HEK293 (cell line): ENCODE measurements around the gene EPOP.
A peak's percentile ranks its signal among the peaks of the same experiment; 100 is the strongest.

Source experiments
- AEBP2 ChIP-seq: fragments of 450-650 bp; formaldehyde crosslinking; IDR thresholded peaks from 2 replicates; pipeline ENCODE4 v1.5.1; 2016; ENCODE audit warnings: missing biosample characterization, missing genetic modification characterization, borderline replicate concordance
- CTCF ChIP-seq: fragments of 450-650 bp; formaldehyde crosslinking; IDR thresholded peaks from 2 replicates; pipeline ENCODE4 v1.5.1; 2016; ENCODE audit warnings: missing biosample characterization, missing genetic modification characterization
- GLI4 ChIP-seq: fragments of 450-650 bp; formaldehyde crosslinking; IDR thresholded peaks from 2 replicates; pipeline ENCODE4 v1.5.1; 2016; ENCODE audit warnings: missing biosample characterization, missing genetic modification characterization
- GLIS1 ChIP-seq: fragments of 450-650 bp; formaldehyde crosslinking; IDR thresholded peaks from 2 replicates; pipeline ENCODE4 v1.5.1; 2016; ENCODE audit warnings: missing biosample characterization, missing genetic modification characterization
- HIC1 ChIP-seq: fragments of 450-650 bp; formaldehyde crosslinking; IDR thresholded peaks from 2 replicates; pipeline ENCODE4 v1.5.1; 2016; ENCODE audit warnings: missing biosample characterization, missing genetic modification characterization
- IKZF3 ChIP-seq: fragments of 450-650 bp; IDR thresholded peaks from 2 replicates; pipeline ENCODE4 v1.5.0; 2018; ENCODE audit warnings: missing biosample characterization, mild to moderate bottlenecking, missing genetic modification characterization, moderate library complexity
- KLF1 ChIP-seq: fragments of 450-650 bp; formaldehyde crosslinking; IDR thresholded peaks from 2 replicates; pipeline ENCODE4 v1.5.1; 2016; ENCODE audit warnings: missing biosample characterization, missing genetic modification characterization
- KLF10 ChIP-seq: fragments of 450-650 bp; IDR thresholded peaks from 2 replicates; pipeline ENCODE4 v1.5.1; 2018; ENCODE audit warnings: missing biosample characterization, mild to moderate bottlenecking, missing genetic modification characterization
- KLF7 ChIP-seq: fragments of 450-650 bp; formaldehyde crosslinking; IDR thresholded peaks from 2 replicates; pipeline ENCODE4 v1.5.1; 2016; ENCODE audit warnings: missing biosample characterization, missing genetic modification characterization, borderline replicate concordance
- KLF8 ChIP-seq: fragments of 450-650 bp; formaldehyde crosslinking; IDR thresholded peaks from 2 replicates; pipeline ENCODE4 v1.5.1; 2016; ENCODE audit warnings: missing biosample characterization, missing genetic modification characterization
- OSR2 ChIP-seq: fragments of 450-650 bp; formaldehyde crosslinking; IDR thresholded peaks from 2 replicates; pipeline ENCODE4 v1.5.1; 2016; ENCODE audit warnings: missing biosample characterization, missing genetic modification characterization
- SP3 ChIP-seq: fragments of 450-650 bp; formaldehyde crosslinking; IDR thresholded peaks from 2 replicates; pipeline ENCODE4 v1.5.1; 2016; ENCODE audit warnings: missing biosample characterization, missing genetic modification characterization
- TSHZ1 ChIP-seq: fragments of 450-650 bp; formaldehyde crosslinking; IDR thresholded peaks from 2 replicates; pipeline ENCODE4 v1.5.1; 2016; ENCODE audit warnings: missing biosample characterization, missing genetic modification characterization, borderline replicate concordance
- ZBTB17 ChIP-seq: fragments of 450-650 bp; formaldehyde crosslinking; IDR thresholded peaks from 2 replicates; pipeline ENCODE4 v1.5.1; 2016; ENCODE audit warnings: missing biosample characterization, missing genetic modification characterization
- ZBTB20 ChIP-seq: fragments of 450-650 bp; formaldehyde crosslinking; IDR thresholded peaks from 2 replicates; pipeline ENCODE4 v1.5.1; 2016; ENCODE audit warnings: missing biosample characterization, missing genetic modification characterization
- ZBTB26 ChIP-seq: fragments of 450-650 bp; formaldehyde crosslinking; optimal IDR thresholded peaks from 2 replicates; pipeline ENCODE3; 2016; ENCODE audit warnings: missing biosample characterization, mild to moderate bottlenecking, missing genetic modification characterization
- ZFP69B ChIP-seq: fragments of 450-650 bp; formaldehyde crosslinking; IDR thresholded peaks from 2 replicates; pipeline ENCODE4 v1.5.1; 2016; ENCODE audit warnings: missing biosample characterization, missing genetic modification characterization
- ZNF324 ChIP-seq: fragments of 450-650 bp; formaldehyde crosslinking; IDR thresholded peaks from 2 replicates; pipeline ENCODE4 v1.5.1; 2016; ENCODE audit warnings: missing biosample characterization, missing genetic modification characterization
- ZNF341 ChIP-seq: fragments of 450-650 bp; formaldehyde crosslinking; IDR thresholded peaks from 2 replicates; pipeline ENCODE4; 2016; ENCODE audit warnings: low read depth, missing biosample characterization, missing genetic modification characterization
- ZNF398 ChIP-seq: fragments of 450-650 bp; formaldehyde crosslinking; IDR thresholded peaks from 2 replicates; pipeline ENCODE4 v1.5.1; 2017; ENCODE audit warnings: missing biosample characterization, missing genetic modification characterization
- ZNF596 ChIP-seq: fragments of 450-650 bp; IDR thresholded peaks from 2 replicates; pipeline ENCODE4 v1.5.0; 2018; ENCODE audit warnings: missing biosample characterization, mild to moderate bottlenecking, missing genetic modification characterization, moderate library complexity
- ZNF621 ChIP-seq: fragments of 450-650 bp; formaldehyde crosslinking; IDR thresholded peaks from 2 replicates; pipeline ENCODE4 v1.5.1; 2017; ENCODE audit warnings: missing biosample characterization, missing genetic modification characterization
- ZNF639 ChIP-seq: fragments of 450-650 bp; formaldehyde crosslinking; IDR thresholded peaks from 2 replicates; pipeline ENCODE4 v1.5.1; 2016; ENCODE audit warnings: missing biosample characterization, missing genetic modification characterization
- ZNF660 ChIP-seq: fragments of 450-650 bp; IDR thresholded peaks from 2 replicates; pipeline ENCODE4 v1.5.1; 2018; ENCODE audit warnings: missing biosample characterization, mild to moderate bottlenecking, missing genetic modification characterization
- ZNF843 ChIP-seq: fragments of 450-650 bp; formaldehyde crosslinking; IDR thresholded peaks from 2 replicates; pipeline ENCODE4 v1.5.1; 2016; ENCODE audit warnings: missing biosample characterization, missing genetic modification characterization
- ZSCAN30 ChIP-seq: fragments of 450-650 bp; IDR thresholded peaks from 2 replicates; pipeline ENCODE4 v1.5.1; 2018; ENCODE audit warnings: missing biosample characterization, mild to moderate bottlenecking, missing genetic modification characterization, moderate library complexity

Gene EPOP

GRCh38 chr17:38705803-38706504, 31.2 kb upstream of the EPOP start (continued):
- TF ChIP-seq HIC1: peak; percentile 94
- TF ChIP-seq KLF10 (tag by site-specific recombination): 0 out of 2 replicates have a peak, but pooled peaks have one; percentile 13
- TF ChIP-seq ZSCAN30: peak; percentile 40; the same call in 1 of the 2 replicates
- TF ChIP-seq ZNF324 (tag by site-specific recombination): peak; percentile 40; the same call in 1 of the 2 replicates
- TF ChIP-seq OSR2 (tag by site-specific recombination): peak; percentile 76
- TF ChIP-seq ZBTB26 (tag by site-specific recombination): peak; percentile 66
- TF ChIP-seq GLIS1: peak; percentile 84
- TF ChIP-seq IKZF3: peak; percentile 96
- peak; percentile 91 for TF ChIP-seq ZBTB20 (tag by site-specific recombination)
- TF ChIP-seq ZNF843 (tag by site-specific recombination): peak; percentile 18; the same call in 1 of the 2 replicates
- peak; percentile 87 for TF ChIP-seq ZNF398 (tag by site-specific recombination)
- TF ChIP-seq ZNF639: 0 out of 2 replicates have a peak, but pooled peaks have one; percentile 47
- TF ChIP-seq CTCF: no peak
- peak; percentile 72 for TF ChIP-seq SP3 (tag by site-specific recombination)
- TF ChIP-seq ZNF596: 0 out of 2 replicates have a peak, but pooled peaks have one; percentile 14
- TF ChIP-seq KLF7: peak; percentile 30; the same call in 1 of the 2 replicates
- TF ChIP-seq ZNF660 (tag by site-specific recombination): no peak
- TF ChIP-seq GLI4 (tag by site-specific recombination): no peak
- TF ChIP-seq ZFP69B (tag by site-specific recombination): 0 out of 2 replicates have a peak, but pooled peaks have one; percentile 36
- TF ChIP-seq KLF8 (tag by site-specific recombination): peak; percentile 63
- 0 out of 2 replicates have a peak, but pooled peaks have one; percentile 29 for TF ChIP-seq KLF1 (tag by site-specific recombination)
- no peak for TF ChIP-seq ZNF621 (tag by site-specific recombination)
- TF ChIP-seq ZNF341 (tag by site-specific recombination): peak; percentile 85
- TF ChIP-seq AEBP2 (tag by site-specific recombination): no peak
- TF ChIP-seq TSHZ1 (tag by site-specific recombination): no peak
- peak; percentile 64; the same call in 1 of the 2 replicates for TF ChIP-seq ZBTB17
